Stimulated activated CD8-positive, alpha-beta memory T cell treated with anti-CD3 and anti-CD28 coated beads, Interleukin-7, amount 100 ng/mL, for 4 hours (primary cell): ENCODE results near the gene TOR1A.
A peak's percentile ranks its signal among the peaks of the same experiment; 100 is the strongest.

ENCODE experiments used
- DNase-seq, 2 donors: peaks; one replicate each; pipeline ENCODE4 v3.0.0-alpha.2; 2020; ENCODE audit warnings: low read depth in 2 of 2

TOR1A gene

GRCh38 chr9:129852579-129852978, 28.6 kb upstream of the TOR1A start:
- no peak for DNase-seq

GRCh38 chr9:129851821-129852220, 27.9 kb upstream of the TOR1A start:
- no peak for DNase-seq

- DNase-seq, result no peak
Measured at GRCh38 chr9:129850821-129851550, 27.1 kb upstream of the TOR1A start.

GRCh38 chr9:129849901-129850300, 26.0 kb upstream of the TOR1A start:
- no peak for DNase-seq

GRCh38 chr9:129848712-129849441, 24.9 kb upstream of the TOR1A start:
- no peak for DNase-seq

- no peak for DNase-seq
Measured at GRCh38 chr9:129845373-129845772, 21.4 kb upstream of the TOR1A start.

GRCh38 chr9:129841071-129841470, 17.1 kb upstream of the TOR1A start:
- no peak for DNase-seq

GRCh38 chr9:129840034-129840433, 16.1 kb upstream of the TOR1A start:
- DNase-seq, result no peak

- DNase-seq, result no peak
Measured at GRCh38 chr9:129839324-129840023, 15.5 kb upstream of the TOR1A start.

- no peak for DNase-seq
Measured at GRCh38 chr9:129838707-129839259, 14.8 kb upstream of the TOR1A start.

GRCh38 chr9:129836311-129837007, 12.5 kb upstream of the TOR1A start:
- peak in 1 of 2 donors; percentile 35 for DNase-seq

GRCh38 chr9:129835860-129836223, 11.9 kb upstream of the TOR1A start:
- peak in 1 of 2 donors; percentile 6 for DNase-seq

- DNase-seq, result peak; percentile 89 to 96
Measured at GRCh38 chr9:129835128-129835859, 11.4 kb upstream of the TOR1A start, which contains the start of the genes C9orf78 and USP20. Gene C9orf78 (minus strand): TSS chr9:129835275. CDS start chr9:129835221, 54 bp downstream. Gene USP20 (plus strand): TSS chr9:129835458. CDS start chr9:129852556, 17,098 bp downstream.

GRCh38 chr9:129834489-129835127, 10.7 kb upstream of the TOR1A start:
- peak in 1 of 2 donors; percentile 20 for DNase-seq

GRCh38 chr9:129832982-129833381, 9.0 kb upstream of the TOR1A start:
- DNase-seq, result no peak

- DNase-seq, result no peak
Measured at GRCh38 chr9:129828969-129829368, 5.0 kb upstream of the TOR1A start.

GRCh38 chr9:129828051-129828450, 4.1 kb upstream of the TOR1A start:
- DNase-seq, result no peak

GRCh38 chr9:129826759-129827158, 2.8 kb upstream of the TOR1A start:
- DNase-seq, result no peak

- DNase-seq, result no peak
Measured at GRCh38 chr9:129826344-129826743, 2.4 kb upstream of the TOR1A start.

GRCh38 chr9:129823542-129823934, 398 bp downstream of the TOR1A start:
- no peak for DNase-seq
